PC-9 (cell line): Measurements from ENCODE around the gene SYCP3.

ENCODE experiments used
- CTCF ChIP-seq: fragments of 200-600 bp; sonication (generic); conservative IDR thresholded peaks from 2 replicates; pipeline ENCODE4 v1.6.1; 2017; ENCODE audit warnings: mixed run types, antibody characterized with exemption, mild to moderate bottlenecking, moderate library complexity
- EZH2 ChIP-seq: fragments of 200-600 bp; sonication (generic); IDR thresholded peaks from 2 replicates; pipeline ENCODE4 v1.8.0; 2017; ENCODE audit warnings: antibody characterized with exemption, low read depth

- TF ChIP-seq CTCF (no peak), EZH2 (no peak)
Measured at GRCh38 chr12:101761781-101762180, 22.5 kb upstream of the SYCP3 start.
